HFFc6 (cell line): ENCODE measurements around the gene TWF2. TPM values are rescaled to one million over a fixed set of nuclear protein-coding genes. Genes with fewer than 3 reads are reported as not detected.

Experiments
- DNase-seq: peaks from one replicate; pipeline ENCODE4 v3.0.0-alpha.2; 2018
- H3K27ac Mint-ChIP-seq: 2 replicates; pipeline ENCODE4 v1.8.0; 2020; ENCODE audit warnings: mild to moderate bottlenecking, mixed read lengths
- H3K27me3 Mint-ChIP-seq: 2 replicates; pipeline ENCODE4 v1.8.0; 2021; ENCODE audit warnings: mild to moderate bottlenecking, moderate library complexity, mixed read lengths; ENCODE audit not compliant: insufficient read depth
- H3K36me3 Mint-ChIP-seq: 2 replicates; pipeline ENCODE4 v1.8.0; 2021; ENCODE audit warnings: low read depth, mixed read lengths
- H3K4me1 Mint-ChIP-seq: 2 replicates; pipeline ENCODE4 v1.8.0; 2020; ENCODE audit warnings: low read depth, mixed read lengths
- H3K4me3 Mint-ChIP-seq: 2 replicates; pipeline ENCODE4 v1.8.0; 2020; ENCODE audit warnings: mild to moderate bottlenecking, moderate library complexity, mixed read lengths
- H3K9me3 Mint-ChIP-seq: 2 replicates; pipeline ENCODE4 v1.8.0; 2020; ENCODE audit warnings: mild to moderate bottlenecking, mixed read lengths
- CTCF ChIP-seq: fragments of 200-600 bp; sonication (generic); IDR thresholded peaks from 2 replicates; pipeline ENCODE4 v1.5.0; 2021; ENCODE audit warnings: antibody characterized with exemption, mild to moderate bottlenecking
- total RNA-seq, 6 experiments: library from RNA; stranded (reverse); fragmentation: NEBNext Ultra II Directional; extraction: Animal tissue kit (Norgen Biotek cat#: 25700); gene quantifications; 2 replicates in 1 of 6; 3 replicates in 5 of 6; pipeline ENCODE4 v1.2.3, GENCODE V29; 2021

Gene TWF2
- total RNA-seq, 6 experiments from 2014 or later: 73.9 to 83.0 (median 80.7) TPM

GRCh38 chr3:52213005-52213404 is 26.0 kb downstream of the TWF2 start:
- Mint-ChIP-seq H3K4me3 (no peak overlapping the region), H3K4me1 (peaks cover 19% of the 10 kb centered on the region), H3K27ac (no peak overlapping the region; the same call in 1 of the 2 replicates), H3K27me3 (peaks cover 2% of the 10 kb centered on the region), H3K36me3 (peaks cover 30% of the 10 kb centered on the region), H3K9me3 (no peaks in the 10 kb centered on the region)
- TF ChIP-seq CTCF: no peak
- no peak for DNase-seq

GRCh38 chr3:52211268-52211891 is 27.6 kb downstream of the TWF2 start:
- H3K36me3 Mint-ChIP-seq: peaks cover 43% of the 10 kb centered on the region
- peaks cover 2% of the 10 kb centered on the region for H3K27me3 Mint-ChIP-seq
- no peak overlapping the region for H3K27ac Mint-ChIP-seq
- DNase-seq: no peak
- no peaks in the 10 kb centered on the region for H3K9me3 Mint-ChIP-seq
- peaks cover 6% of the 10 kb centered on the region for H3K4me1 Mint-ChIP-seq
- H3K4me3 Mint-ChIP-seq: no peak overlapping the region
- TF ChIP-seq CTCF: no peak

- DNase-seq: no peak
- H3K27ac Mint-ChIP-seq: no peak overlapping the region
- TF ChIP-seq CTCF: no peak
- H3K27me3 Mint-ChIP-seq: peaks cover 2% of the 10 kb centered on the region
- no peak overlapping the region for H3K4me3 Mint-ChIP-seq
- peaks cover 5% of the 10 kb centered on the region; the same call in 1 of the 2 replicates for H3K4me1 Mint-ChIP-seq
- no peaks in the 10 kb centered on the region for H3K9me3 Mint-ChIP-seq
- peaks cover 49% of the 10 kb centered on the region for H3K36me3 Mint-ChIP-seq
Measured at GRCh38 chr3:52210550-52211046, 28.4 kb downstream of the TWF2 start.

GRCh38 chr3:52210037-52210436 is 28.9 kb downstream of the TWF2 start:
- Mint-ChIP-seq H3K27me3 (no peaks in the 10 kb centered on the region; the same call in 1 of the 2 replicates), H3K4me1 (peaks cover 5% of the 10 kb centered on the region; the same call in 1 of the 2 replicates), H3K9me3 (no peaks in the 10 kb centered on the region), H3K27ac (no peak overlapping the region), H3K4me3 (no peak overlapping the region), H3K36me3 (peaks cover 45% of the 10 kb centered on the region)
- TF ChIP-seq CTCF: no peak
- no peak for DNase-seq

GRCh38 chr3:52208556-52208955 is 30.4 kb downstream of the TWF2 start:
- H3K27ac Mint-ChIP-seq: no peak overlapping the region
- H3K4me1 Mint-ChIP-seq: peaks cover 8% of the 10 kb centered on the region; the same call in 1 of the 2 replicates

More at GRCh38 chr3:52208556-52208955, 30.4 kb downstream of the TWF2 start:
- Mint-ChIP-seq H3K4me3 (no peak overlapping the region), H3K27me3 (no peaks in the 10 kb centered on the region; the same call in 1 of the 2 replicates), H3K36me3 (peaks cover 47% of the 10 kb centered on the region), H3K9me3 (no peaks in the 10 kb centered on the region)
- TF ChIP-seq CTCF: no peak
- no peak for DNase-seq
